ENCODE measurements around the gene PPP1R26.
"Not testable (repeated sequence)": the region's sequence is repeated elsewhere in the genome, so short reads cannot be mapped to it uniquely, and the experiment has no call there.

Gene PPP1R26

GRCh38 chr9:135507104-135508035 lies 27.8 kb downstream of the PPP1R26 start:
- peaks cover 10% of the 10 kb centered on the region; the same call in 1 of the 2 replicates for H3K4me1 ChIP-seq (ENCODE audit: control insufficient read depth, insufficient read depth, low read length)
- no peaks in the 10 kb centered on the region for H3K9me3 ChIP-seq (ENCODE audit: control insufficient read depth, insufficient read depth, low read depth, low read length)
- H3K4me3 ChIP-seq (ENCODE audit: low read depth, low read length) = no peak overlapping the region
- H3K9ac ChIP-seq (ENCODE audit: low read length) = no peak overlapping the region
- H3K27me3 ChIP-seq (ENCODE audit: control insufficient read depth, insufficient read depth, low read length) = no peaks in the 10 kb centered on the region
- peaks cover 31% of the 10 kb centered on the region for H3K36me3 ChIP-seq (ENCODE audit: control insufficient read depth, insufficient read depth, low read length)
- H3K27ac ChIP-seq (ENCODE audit: low read depth, low read length) = no peak overlapping the region

GRCh38 chr9:135508211-135508820 lies 28.7 kb downstream of the PPP1R26 start:
- Histone ChIP-seq H3K27ac (ENCODE audit: low read depth, low read length) (no peak overlapping the region), H3K4me3 (ENCODE audit: low read depth, low read length) (no peak overlapping the region), H3K9me3 (ENCODE audit: control insufficient read depth, insufficient read depth, low read depth, low read length) (no peaks in the 10 kb centered on the region), H3K36me3 (ENCODE audit: control insufficient read depth, insufficient read depth, low read length) (peaks cover 21% of the 10 kb centered on the region), H3K4me1 (ENCODE audit: control insufficient read depth, insufficient read depth, low read length) (peaks cover 10% of the 10 kb centered on the region; the same call in 1 of the 2 replicates), H3K9ac (ENCODE audit: low read length) (no peak overlapping the region), H3K27me3 (ENCODE audit: control insufficient read depth, insufficient read depth, low read length) (no peaks in the 10 kb centered on the region)

- Histone ChIP-seq H3K27me3 (ENCODE audit: control insufficient read depth, insufficient read depth, low read length) (no peaks in the 10 kb centered on the region), H3K9ac (ENCODE audit: low read length) (no peak overlapping the region), H3K36me3 (ENCODE audit: control insufficient read depth, insufficient read depth, low read length) (peaks cover 10% of the 10 kb centered on the region), H3K4me3 (ENCODE audit: low read depth, low read length) (no peak overlapping the region), H3K27ac (ENCODE audit: low read depth, low read length) (no peak overlapping the region), H3K9me3 (ENCODE audit: control insufficient read depth, insufficient read depth, low read depth, low read length) (no peaks in the 10 kb centered on the region), H3K4me1 (ENCODE audit: control insufficient read depth, insufficient read depth, low read length) (peaks cover 10% of the 10 kb centered on the region; the same call in 1 of the 2 replicates)
Observed at GRCh38 chr9:135509458-135509857, 29.9 kb downstream of the PPP1R26 start.

- Histone ChIP-seq H3K36me3 (ENCODE audit: control insufficient read depth, insufficient read depth, low read length) (no peaks in the 10 kb centered on the region), H3K27me3 (ENCODE audit: control insufficient read depth, insufficient read depth, low read length) (no peaks in the 10 kb centered on the region), H3K27ac (ENCODE audit: low read depth, low read length) (no peak overlapping the region), H3K4me3 (ENCODE audit: low read depth, low read length) (no peak overlapping the region), H3K9me3 (ENCODE audit: control insufficient read depth, insufficient read depth, low read depth, low read length) (no peaks in the 10 kb centered on the region), H3K9ac (ENCODE audit: low read length) (no peak overlapping the region), H3K4me1 (ENCODE audit: control insufficient read depth, insufficient read depth, low read length) (no peaks in the 10 kb centered on the region)
Observed at GRCh38 chr9:135512241-135512603, 32.6 kb downstream of the PPP1R26 start.

- Histone ChIP-seq H3K27ac (ENCODE audit: low read depth, low read length) (no peak overlapping the region), H3K36me3 (ENCODE audit: control insufficient read depth, insufficient read depth, low read length) (no peaks in the 10 kb centered on the region), H3K27me3 (ENCODE audit: control insufficient read depth, insufficient read depth, low read length) (no peaks in the 10 kb centered on the region), H3K9ac (ENCODE audit: low read length) (no peak overlapping the region), H3K4me1 (ENCODE audit: control insufficient read depth, insufficient read depth, low read length) (no peaks in the 10 kb centered on the region), H3K9me3 (ENCODE audit: control insufficient read depth, insufficient read depth, low read depth, low read length) (no peaks in the 10 kb centered on the region), H3K4me3 (ENCODE audit: low read depth, low read length) (no peak overlapping the region)
Observed at GRCh38 chr9:135512904-135513303, 33.3 kb downstream of the PPP1R26 start.

GRCh38 chr9:135513351-135513846 lies 33.8 kb downstream of the PPP1R26 start:
- no peak overlapping the region for H3K4me3 ChIP-seq (ENCODE audit: low read depth, low read length)
- H3K9me3 ChIP-seq (ENCODE audit: control insufficient read depth, insufficient read depth, low read depth, low read length) = no peaks in the 10 kb centered on the region
- H3K4me1 ChIP-seq (ENCODE audit: control insufficient read depth, insufficient read depth, low read length) = no peaks in the 10 kb centered on the region
- H3K36me3 ChIP-seq (ENCODE audit: control insufficient read depth, insufficient read depth, low read length) = no peaks in the 10 kb centered on the region
- H3K27me3 ChIP-seq (ENCODE audit: control insufficient read depth, insufficient read depth, low read length) = no peaks in the 10 kb centered on the region
- no peak overlapping the region for H3K27ac ChIP-seq (ENCODE audit: low read depth, low read length)
- H3K9ac ChIP-seq (ENCODE audit: low read length) = no peak overlapping the region

GRCh38 chr9:135513906-135514305 lies 34.3 kb downstream of the PPP1R26 start:
- H3K9ac ChIP-seq (ENCODE audit: low read length); H3K9me3 ChIP-seq (ENCODE audit: control insufficient read depth, insufficient read depth, low read depth, low read length); H3K27me3 ChIP-seq (ENCODE audit: control insufficient read depth, insufficient read depth, low read length): not testable (repeated sequence)

GRCh38 chr9:135514342-135515082 lies 34.9 kb downstream of the PPP1R26 start:
- H3K36me3 ChIP-seq (ENCODE audit: control insufficient read depth, insufficient read depth, low read length) = no peaks in the 10 kb centered on the region
- H3K9ac ChIP-seq (ENCODE audit: low read length) = no peak overlapping the region
- no peaks in the 10 kb centered on the region for H3K4me1 ChIP-seq (ENCODE audit: control insufficient read depth, insufficient read depth, low read length)
- no peaks in the 10 kb centered on the region for H3K27me3 ChIP-seq (ENCODE audit: control insufficient read depth, insufficient read depth, low read length)
- H3K9me3 ChIP-seq (ENCODE audit: control insufficient read depth, insufficient read depth, low read depth, low read length) = 0 out of 2 replicates have a peak, but pooled peaks cover under 1% of the 10 kb centered on the region
- H3K4me3 ChIP-seq (ENCODE audit: low read depth, low read length) = no peak overlapping the region
- no peak overlapping the region for H3K27ac ChIP-seq (ENCODE audit: low read depth, low read length)

More at GRCh38 chr9:135513906-135514305, 34.3 kb downstream of the PPP1R26 start:
- H3K27ac ChIP-seq (ENCODE audit: low read depth, low read length); H3K36me3 ChIP-seq (ENCODE audit: control insufficient read depth, insufficient read depth, low read length); H3K4me3 ChIP-seq (ENCODE audit: low read depth, low read length); H3K4me1 ChIP-seq (ENCODE audit: control insufficient read depth, insufficient read depth, low read length): not testable (repeated sequence)

- Histone ChIP-seq H3K9me3 (ENCODE audit: control insufficient read depth, insufficient read depth, low read depth, low read length) (peaks cover 2% of the 10 kb centered on the region; the same call in 1 of the 2 replicates), H3K4me1 (ENCODE audit: control insufficient read depth, insufficient read depth, low read length) (no peaks in the 10 kb centered on the region), H3K36me3 (ENCODE audit: control insufficient read depth, insufficient read depth, low read length) (no peaks in the 10 kb centered on the region), H3K4me3 (ENCODE audit: low read depth, low read length) (no peak overlapping the region), H3K27me3 (ENCODE audit: control insufficient read depth, insufficient read depth, low read length) (no peaks in the 10 kb centered on the region), H3K9ac (ENCODE audit: low read length) (no peak overlapping the region), H3K27ac (ENCODE audit: low read depth, low read length) (no peak overlapping the region)
Observed at GRCh38 chr9:135515083-135515951, 35.7 kb downstream of the PPP1R26 start.

GRCh38 chr9:135516132-135516860 lies 36.7 kb downstream of the PPP1R26 start:
- Histone ChIP-seq H3K36me3 (ENCODE audit: control insufficient read depth, insufficient read depth, low read length) (no peaks in the 10 kb centered on the region), H3K4me1 (ENCODE audit: control insufficient read depth, insufficient read depth, low read length) (no peaks in the 10 kb centered on the region), H3K4me3 (ENCODE audit: low read depth, low read length) (no peak overlapping the region), H3K9ac (ENCODE audit: low read length) (no peak overlapping the region), H3K27me3 (ENCODE audit: control insufficient read depth, insufficient read depth, low read length) (no peaks in the 10 kb centered on the region), H3K27ac (ENCODE audit: low read depth, low read length) (no peak overlapping the region), H3K9me3 (ENCODE audit: control insufficient read depth, insufficient read depth, low read depth, low read length) (peaks cover 2% of the 10 kb centered on the region; the same call in 1 of the 2 replicates)
